Renal pelvis (tissue), 4 donors: ENCODE data around the gene DKK2. TPM values are rescaled to one million over a fixed set of nuclear protein-coding genes. Genes with fewer than 3 reads are reported as not detected.
A peak's percentile ranks its signal among the peaks of the same experiment; 100 is the strongest.

Experiments
- DNase-seq: peaks from one replicate; pipeline ENCODE4 v3.0.0-alpha.2; 2013
- polyA plus RNA-seq, 3 donors: library from polyadenylated mRNA; unstranded; fragments of 120-200 nt; gene quantifications; one replicate each; pipeline ENCODE4 v1.2.1, GENCODE V29; 2013; ENCODE audit not compliant: insufficient read length in 3 of 3

The DKK2 gene
- polyA plus RNA-seq, 3 donors: 1.2 to 2.5 (median 1.5) TPM

DNA sequence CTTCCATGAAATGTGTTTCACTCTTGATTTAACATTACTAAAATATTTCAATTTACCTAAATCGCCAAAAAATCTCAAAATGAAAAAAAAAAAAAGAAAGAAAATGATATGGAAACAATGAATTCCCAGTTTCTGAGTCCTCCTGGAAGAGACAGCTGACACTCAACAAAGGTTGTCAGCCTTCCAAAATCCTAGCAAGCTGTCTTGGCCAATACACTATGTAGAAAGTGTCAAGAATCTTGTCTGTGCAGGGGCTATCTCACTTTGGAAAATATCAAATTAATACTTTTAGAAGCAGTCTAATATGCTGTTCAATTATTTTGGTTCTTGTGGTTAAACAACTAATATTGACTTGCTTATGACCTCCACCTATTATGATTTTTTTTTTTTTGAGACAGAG is 8.7 kb downstream of the DKK2 start:
- DNase-seq: no peak

DNA sequence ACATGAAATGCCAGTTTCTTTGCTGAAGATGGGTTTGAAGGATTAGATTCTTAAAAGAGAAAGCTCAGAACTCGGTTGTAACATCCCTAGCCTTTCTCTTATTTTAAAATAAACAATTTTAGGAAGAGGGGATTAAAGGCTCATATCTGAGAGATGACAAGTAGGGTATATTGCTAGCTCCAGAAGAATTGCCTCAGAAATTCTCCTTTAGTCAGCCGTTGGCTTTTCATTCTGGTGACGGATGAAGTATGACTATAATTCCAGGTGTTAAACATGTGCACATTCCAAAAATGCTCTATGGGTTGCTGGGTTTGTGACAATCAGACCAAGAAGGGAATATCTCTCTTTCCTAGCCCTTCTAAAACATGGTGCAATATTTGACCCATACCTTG is 17.8 kb downstream of the DKK2 start:
- no peak for DNase-seq

GRCh38 chr4:107017443-107018343 is 18.4 kb downstream of the DKK2 start:
- no peak for DNase-seq

- no peak for DNase-seq
Measured at GRCh38 chr4:107011312-107011711, 24.8 kb downstream of the DKK2 start.

- no peak for DNase-seq
Measured at GRCh38 chr4:107009196-107009968, 26.7 kb downstream of the DKK2 start.

GRCh38 chr4:107008115-107008514 is 28.0 kb downstream of the DKK2 start:
- DNase-seq: no peak

GRCh38 chr4:107006218-107006617 is 29.9 kb downstream of the DKK2 start:
- no peak for DNase-seq

- DNase-seq: peak; percentile 74
Measured at GRCh38 chr4:106996490-106996889, 39.6 kb downstream of the DKK2 start.

GRCh38 chr4:106993827-106994226 is 42.3 kb downstream of the DKK2 start:
- DNase-seq: no peak

GRCh38 chr4:106987311-106987710 is 48.8 kb downstream of the DKK2 start:
- no peak for DNase-seq

DNA sequence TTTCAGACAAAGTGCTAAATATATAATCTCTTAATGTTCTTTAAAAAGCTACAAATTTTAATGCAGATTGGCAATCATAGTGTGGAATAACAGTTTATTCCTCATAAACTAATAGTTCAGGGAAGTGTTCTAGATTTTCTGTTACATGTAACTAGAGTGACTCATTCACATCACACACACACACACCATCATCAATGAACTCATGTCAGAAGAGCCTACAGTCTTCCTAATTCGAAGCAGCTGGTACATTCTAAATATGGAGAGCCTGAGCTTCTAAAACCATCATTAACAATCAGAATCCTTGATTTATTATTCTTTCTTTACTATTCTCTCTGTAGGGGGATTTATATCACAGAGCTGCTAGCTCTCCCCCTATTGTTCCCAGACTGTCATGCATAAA is 49.6 kb downstream of the DKK2 start:
- DNase-seq: no peak

DNA sequence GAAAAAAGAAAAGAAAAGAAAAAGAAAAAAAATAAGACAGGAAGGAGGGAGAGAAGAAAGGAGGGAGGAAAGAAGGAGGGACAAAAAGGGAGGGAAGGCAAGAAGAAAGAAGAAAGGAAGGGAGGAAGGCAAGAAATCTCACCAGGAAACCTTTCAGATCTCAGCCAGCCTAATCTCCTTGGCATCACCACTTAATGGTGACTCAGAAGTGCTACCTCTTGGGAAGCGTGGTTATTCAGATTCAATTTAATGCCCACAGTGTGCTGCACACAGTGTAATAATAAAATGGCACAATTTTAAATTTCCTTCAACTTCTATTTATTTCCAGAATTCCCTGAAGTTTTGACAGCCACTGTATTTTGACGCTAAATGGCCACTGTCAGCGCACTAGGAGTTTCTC is 50.3 kb downstream of the DKK2 start:
- no peak for DNase-seq

DNA sequence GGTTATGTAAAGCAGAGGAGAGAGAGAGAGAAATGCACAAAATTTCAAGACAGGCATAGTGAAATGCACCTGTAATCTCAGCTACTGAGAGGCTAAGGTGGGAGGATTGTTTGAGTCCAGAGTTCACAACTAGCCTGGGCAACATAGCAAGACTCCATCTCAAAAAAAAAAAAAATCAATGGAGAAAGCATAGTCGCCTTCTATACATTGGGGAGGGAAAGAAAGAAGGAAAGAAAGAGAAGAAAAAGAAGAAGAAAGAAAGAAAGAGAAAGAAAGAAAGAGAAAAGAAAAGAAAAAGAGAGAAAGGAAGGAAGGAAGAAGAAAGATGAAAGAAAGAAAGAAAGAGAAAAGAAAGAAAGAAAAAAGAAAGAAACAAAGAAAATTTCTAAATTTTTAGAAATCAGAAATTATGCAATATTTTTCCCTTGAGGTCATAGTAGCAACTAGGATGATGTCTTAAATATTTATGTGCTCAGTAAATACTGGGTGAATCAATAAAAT is 53.4 kb downstream of the DKK2 start:
- DNase-seq: no peak

- DNase-seq: no peak
Measured at GRCh38 chr4:106981431-106981830, 54.7 kb downstream of the DKK2 start.

- no peak for DNase-seq
Measured at GRCh38 chr4:106979476-106979875, 56.6 kb downstream of the DKK2 start.

DNA sequence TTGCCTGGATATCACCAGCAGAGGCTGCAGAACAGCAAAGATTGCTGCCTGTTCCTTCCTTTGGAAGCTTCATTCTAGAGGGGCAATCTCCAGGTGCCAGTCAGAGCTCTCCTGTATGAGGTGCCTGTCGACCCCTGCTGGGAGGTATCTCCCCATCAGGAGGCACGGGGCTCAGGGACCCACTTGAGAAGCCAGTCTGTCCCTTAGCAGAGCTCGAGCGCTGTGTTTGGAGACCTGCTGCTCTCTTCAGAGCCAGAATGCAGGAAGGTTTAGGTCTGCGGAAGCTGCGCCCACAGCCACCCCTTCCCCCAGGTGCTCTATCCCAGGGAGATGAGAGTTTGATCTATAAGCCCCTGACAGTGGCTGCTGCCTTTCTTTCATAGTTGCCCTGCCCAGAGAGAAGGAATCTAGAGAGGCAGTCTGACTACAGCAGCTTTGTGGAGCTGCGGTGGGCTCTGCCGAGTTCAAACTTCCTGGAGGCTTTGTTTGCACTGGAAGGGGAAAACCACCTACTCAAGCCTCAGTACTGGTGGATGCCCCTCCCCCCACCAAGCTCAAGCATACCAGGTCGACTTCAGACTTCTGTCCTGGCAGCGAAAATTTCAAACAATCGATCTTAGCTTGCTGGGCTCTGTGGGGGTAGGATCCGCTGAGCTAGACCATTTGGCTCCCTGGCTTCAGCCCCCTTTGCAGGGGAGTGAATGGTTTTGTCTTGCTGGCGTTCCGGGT is 57.9 kb downstream of the DKK2 start:
- DNase-seq: no peak

DNA sequence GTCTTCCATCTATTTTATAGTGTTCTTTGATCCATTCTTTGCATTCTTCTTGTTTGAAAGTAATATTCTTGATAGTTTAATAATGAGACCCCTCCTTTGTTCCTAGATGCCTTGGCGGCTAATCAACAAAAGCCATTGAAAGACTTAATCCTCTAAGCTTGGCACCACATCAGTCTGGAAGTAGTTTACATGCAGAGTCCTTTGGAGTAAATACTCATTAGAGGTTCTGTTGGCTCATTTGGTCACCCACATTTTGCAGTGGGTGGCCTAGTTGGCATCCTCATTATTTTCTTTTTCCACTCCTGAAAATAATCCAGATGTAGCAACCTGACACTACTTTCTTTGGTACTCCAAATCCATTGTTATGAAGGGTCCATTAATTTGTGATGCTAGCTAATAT is 64.5 kb downstream of the DKK2 start:
- DNase-seq: no peak

DNA sequence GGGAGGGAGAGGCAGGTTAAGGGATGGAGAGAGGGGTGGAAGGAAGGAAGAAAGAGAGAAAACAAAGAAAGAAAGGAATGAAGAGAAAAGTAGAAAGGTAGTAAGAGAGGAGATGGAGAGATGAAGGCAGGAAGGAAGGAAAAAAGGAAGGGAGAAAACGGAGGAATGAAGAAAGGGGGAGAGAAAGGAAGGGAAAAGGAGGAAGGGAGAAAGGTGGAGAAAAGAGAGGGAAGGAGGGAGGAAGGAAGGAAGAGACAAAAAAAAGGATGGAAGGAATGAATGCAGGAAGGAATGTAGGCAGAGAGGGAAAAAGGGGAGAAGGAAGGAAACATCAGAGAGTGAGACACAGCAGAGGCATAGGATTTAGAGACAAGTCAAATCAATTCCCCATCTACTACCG is 68.2 kb downstream of the DKK2 start:
- DNase-seq: no peak

DNA sequence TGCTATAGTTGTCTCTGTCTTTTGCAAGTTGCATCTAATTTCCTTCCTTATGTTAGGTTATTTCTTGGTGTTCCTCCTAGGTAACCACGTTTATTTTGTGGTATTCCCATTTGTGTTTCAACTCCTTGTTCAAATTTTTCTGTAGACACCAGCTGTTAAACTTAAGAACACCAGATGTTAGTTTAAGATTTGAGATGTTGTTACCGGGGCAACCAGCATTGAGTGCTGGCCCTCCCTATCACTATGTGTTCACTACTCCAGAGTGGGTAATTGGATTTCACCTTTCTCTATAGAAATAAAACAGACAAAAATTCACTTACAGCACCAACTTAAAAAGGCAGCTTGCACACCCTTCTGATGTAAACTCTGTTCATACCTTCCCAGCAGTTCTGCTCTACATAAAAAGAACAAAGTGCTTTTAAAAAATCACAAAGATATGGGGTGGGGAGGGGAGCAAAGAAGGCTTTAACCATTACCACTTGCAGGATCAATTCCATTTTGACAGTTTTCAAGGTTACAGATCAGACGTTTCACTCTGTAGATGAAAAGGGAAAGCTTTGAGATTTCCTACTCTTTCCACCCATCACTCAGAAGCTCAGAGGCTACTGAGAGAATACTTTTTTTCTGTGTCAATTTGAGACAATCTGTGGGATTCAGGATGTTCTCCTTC is 82.9 kb downstream of the DKK2 start:
- DNase-seq: no peak

- DNase-seq: no peak
Measured at GRCh38 chr4:106951891-106952290, 84.2 kb downstream of the DKK2 start.

GRCh38 chr4:106941841-106942240 is 94.3 kb downstream of the DKK2 start:
- no peak for DNase-seq

GRCh38 chr4:106930522-106930921 is 105.6 kb downstream of the DKK2 start:
- no peak for DNase-seq
